HG03521 (cell line): Measurements from ENCODE around the gene GNAZ.

Experiments used
- ATAC-seq: cut with Tn5 transposase; IDR thresholded peaks from one replicate; pipeline ENCODE4 v1.9.1; 2021; ENCODE audit warnings: mild to moderate bottlenecking, moderate library complexity; ENCODE audit not compliant: unreplicated experiment

The GNAZ gene

GRCh38 chr22:23150762-23151161, 80.4 kb downstream of the GNAZ start:
- no peak for ATAC-seq

GRCh38 chr22:23151827-23152226, 81.5 kb downstream of the GNAZ start:
- no peak for ATAC-seq

GRCh38 chr22:23152238-23153114, 82.2 kb downstream of the GNAZ start:
- no peak for ATAC-seq

GRCh38 chr22:23153994-23154393, 83.7 kb downstream of the GNAZ start:
- ATAC-seq = no peak

- no peak for ATAC-seq
These were observed 84.1 kb downstream of the GNAZ start for GRCh38 chr22:23154461-23154860.

- ATAC-seq = no peak
These were observed 84.8 kb downstream of the GNAZ start for GRCh38 chr22:23155143-23155542.

- no peak for ATAC-seq
These were observed 85.5 kb downstream of the GNAZ start for GRCh38 chr22:23155831-23156230.

GRCh38 chr22:23156286-23156685, 86.0 kb downstream of the GNAZ start:
- ATAC-seq = no peak

- ATAC-seq = no peak
These were observed 87.5 kb downstream of the GNAZ start for GRCh38 chr22:23157560-23158515.

- no peak for ATAC-seq
These were observed 88.4 kb downstream of the GNAZ start for GRCh38 chr22:23158516-23159290.

- no peak for ATAC-seq
These were observed 88.9 kb downstream of the GNAZ start for GRCh38 chr22:23159291-23159630.

GRCh38 chr22:23161029-23161428, 90.7 kb downstream of the GNAZ start:
- ATAC-seq = no peak

- ATAC-seq = no peak
These were observed 91.3 kb downstream of the GNAZ start for GRCh38 chr22:23161574-23161973.

- no peak for ATAC-seq
These were observed 93.3 kb downstream of the GNAZ start for GRCh38 chr22:23163665-23164064.

GRCh38 chr22:23164091-23164490, 93.8 kb downstream of the GNAZ start:
- ATAC-seq = no peak

GRCh38 chr22:23166042-23166831, 95.9 kb downstream of the GNAZ start:
- ATAC-seq = no peak

GRCh38 chr22:23166841-23167616, 96.7 kb downstream of the GNAZ start:
- ATAC-seq = no peak

- no peak for ATAC-seq
These were observed 98.2 kb downstream of the GNAZ start for GRCh38 chr22:23168391-23169042.

- ATAC-seq = no peak
These were observed 98.7 kb downstream of the GNAZ start for GRCh38 chr22:23169043-23169406.
